ENCODE measurements around the gene KCNS3.

Gene KCNS3

GRCh38 chr2:17877811-17878280, 621 bp upstream of the KCNS3 start:
- no peak for DNase-seq (ENCODE audit: low read depth in 1 of 2, low spot score in 1 of 2)

DNA sequence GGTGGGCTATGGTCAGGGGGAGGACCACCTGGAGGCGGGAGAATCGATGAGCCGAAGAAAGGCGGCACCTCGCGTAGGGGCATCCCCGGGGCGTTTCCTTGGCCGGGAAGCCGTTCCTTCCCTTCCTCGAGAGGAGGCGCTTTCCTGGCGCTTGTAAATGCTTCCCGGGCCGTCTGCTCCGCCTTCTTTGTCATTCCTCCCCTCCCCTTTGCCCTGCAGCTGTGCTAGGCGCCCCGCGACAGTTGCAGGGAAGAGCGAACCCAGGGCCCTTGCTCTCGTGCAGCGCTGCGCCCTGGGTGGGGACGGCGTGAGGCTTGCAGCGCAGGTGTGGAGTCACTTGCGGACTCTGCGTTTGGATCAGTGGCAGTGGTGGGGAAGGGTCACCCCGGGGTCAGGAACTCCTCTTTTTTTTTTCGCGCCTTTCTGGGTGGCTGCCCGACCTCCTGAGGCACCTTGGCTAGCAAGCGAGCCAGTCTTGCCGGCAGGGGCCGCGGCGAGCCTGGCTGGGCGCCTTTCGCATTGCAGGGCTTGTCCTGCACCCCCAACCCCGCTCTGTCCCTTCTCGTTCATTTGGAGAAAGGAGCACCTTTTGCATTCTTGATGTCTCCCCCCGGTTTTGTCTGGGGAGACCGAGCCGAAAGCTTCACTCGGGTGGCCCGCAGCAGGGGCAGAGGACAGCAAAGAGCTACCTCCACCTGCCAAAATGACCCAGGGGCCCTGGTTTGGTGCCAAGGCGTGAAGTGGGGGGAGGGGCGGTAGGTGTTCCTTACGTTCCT, 858 bp downstream of the KCNS3 start:
- DNase-seq (ENCODE audit: low read depth in 1 of 2, low spot score in 1 of 2) = no peak

DNA sequence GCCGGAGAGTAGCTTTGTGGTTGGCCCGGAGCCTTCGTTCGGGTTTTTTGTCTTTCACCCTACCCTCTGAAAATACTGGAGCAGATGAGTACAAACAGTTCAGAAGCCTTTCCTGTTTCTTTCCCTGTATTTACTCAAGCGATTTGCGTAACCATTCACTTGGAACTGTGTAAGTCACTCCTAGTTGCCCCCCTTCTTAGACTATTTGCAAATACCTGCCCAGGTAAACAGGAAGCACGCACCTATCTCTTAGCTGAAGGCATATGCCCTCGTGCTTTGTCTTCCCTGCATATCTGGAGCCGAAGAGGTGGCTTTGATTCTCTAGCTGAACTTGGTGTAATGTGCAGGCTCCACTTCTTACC, 1.4 kb downstream of the KCNS3 start:
- no peak for DNase-seq (ENCODE audit: low read depth in 1 of 2, low spot score in 1 of 2)

GRCh38 chr2:17892770-17893534, 14.5 kb downstream of the KCNS3 start:
- DNase-seq (ENCODE audit: low read depth in 1 of 2, low spot score in 1 of 2) = no peak

DNA sequence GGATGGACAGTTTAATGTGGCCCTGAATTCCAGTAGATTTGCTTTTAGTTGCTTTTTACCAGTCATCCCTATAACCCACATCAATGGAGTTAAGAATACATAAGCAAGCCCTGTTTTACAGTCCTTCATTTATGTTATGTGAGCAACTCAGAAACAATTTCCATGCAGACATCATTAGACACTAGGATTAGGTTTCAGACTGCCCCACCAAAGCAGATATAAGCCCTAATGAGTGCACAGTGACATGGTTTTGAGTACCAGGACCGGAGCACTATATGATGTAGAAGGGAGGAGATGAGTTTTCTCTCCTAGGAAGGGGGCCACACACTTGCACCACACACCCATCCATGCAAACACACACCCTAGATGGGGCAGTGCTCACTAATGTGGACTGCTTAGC, 15.5 kb downstream of the KCNS3 start:
- no peak for DNase-seq (ENCODE audit: low read depth in 1 of 2, low spot score in 1 of 2)

GRCh38 chr2:17894556-17894955, 16.1 kb downstream of the KCNS3 start:
- DNase-seq (ENCODE audit: low read depth in 1 of 2, low spot score in 1 of 2) = no peak

GRCh38 chr2:17899871-17900270, 21.4 kb downstream of the KCNS3 start:
- no peak for DNase-seq (ENCODE audit: low read depth in 1 of 2, low spot score in 1 of 2)

GRCh38 chr2:17901246-17901645, 22.8 kb downstream of the KCNS3 start:
- no peak for DNase-seq (ENCODE audit: low read depth in 1 of 2, low spot score in 1 of 2)

- no peak for DNase-seq (ENCODE audit: low read depth in 1 of 2, low spot score in 1 of 2)
Measured at GRCh38 chr2:17910980-17911379, 32.5 kb downstream of the KCNS3 start.

DNA sequence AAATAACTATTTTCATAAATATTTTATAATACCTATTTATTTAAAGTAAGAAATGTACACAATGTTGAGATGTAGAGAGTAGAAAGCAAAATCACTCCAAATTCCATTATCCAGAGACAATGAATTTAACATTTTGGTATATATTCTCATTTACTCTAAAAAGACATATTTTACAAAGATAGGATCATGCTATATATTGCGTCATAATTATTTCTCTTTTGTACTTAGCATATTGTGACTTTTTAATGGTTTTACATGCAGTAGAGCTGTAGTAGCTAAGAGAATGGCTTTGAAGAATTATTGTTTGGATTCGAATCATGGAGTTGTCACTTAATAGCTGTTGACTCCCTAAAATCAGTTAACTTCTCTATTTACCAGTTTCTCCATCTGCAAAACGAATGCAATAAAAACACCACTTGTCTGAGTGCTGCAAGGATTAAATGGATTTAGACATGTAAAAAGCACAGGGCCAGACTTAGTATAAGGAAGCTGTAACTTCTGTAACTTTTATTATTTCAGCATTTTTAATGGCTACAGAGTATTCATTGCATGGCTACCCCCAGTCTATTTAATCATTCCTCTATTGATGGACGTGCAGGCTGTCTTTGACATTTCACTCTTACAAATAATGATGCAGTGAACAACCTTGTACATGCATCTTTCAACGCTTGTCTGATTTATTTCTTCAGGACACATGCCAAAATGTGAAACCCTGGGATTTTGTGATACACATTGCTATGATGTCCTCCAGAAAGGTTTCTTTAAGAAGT, 33.2 kb downstream of the KCNS3 start:
- no peak for DNase-seq (ENCODE audit: low read depth in 1 of 2, low spot score in 1 of 2)

DNA sequence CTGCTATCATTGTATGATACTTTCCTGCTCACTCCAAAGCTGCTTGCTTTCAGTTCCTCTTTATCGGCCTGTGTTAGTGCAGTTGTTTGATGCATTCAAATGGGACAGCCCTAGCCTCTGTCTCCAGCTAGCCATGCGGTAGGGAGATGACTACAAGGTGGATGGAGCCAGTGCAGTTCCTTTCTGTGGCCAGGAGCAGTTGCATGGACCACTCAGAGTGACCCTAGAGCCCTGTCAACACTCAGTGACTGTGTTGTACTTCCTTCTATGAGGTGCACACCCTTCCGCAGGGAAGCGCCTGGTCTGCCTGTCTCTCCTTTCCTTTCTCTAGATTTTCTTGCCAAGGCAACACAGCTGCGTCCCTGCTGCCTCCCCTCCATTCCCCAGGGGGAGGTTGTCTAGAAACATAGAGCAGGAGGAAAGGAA, 33.8 kb downstream of the KCNS3 start:
- DNase-seq (ENCODE audit: low read depth in 1 of 2, low spot score in 1 of 2) = no peak

DNA sequence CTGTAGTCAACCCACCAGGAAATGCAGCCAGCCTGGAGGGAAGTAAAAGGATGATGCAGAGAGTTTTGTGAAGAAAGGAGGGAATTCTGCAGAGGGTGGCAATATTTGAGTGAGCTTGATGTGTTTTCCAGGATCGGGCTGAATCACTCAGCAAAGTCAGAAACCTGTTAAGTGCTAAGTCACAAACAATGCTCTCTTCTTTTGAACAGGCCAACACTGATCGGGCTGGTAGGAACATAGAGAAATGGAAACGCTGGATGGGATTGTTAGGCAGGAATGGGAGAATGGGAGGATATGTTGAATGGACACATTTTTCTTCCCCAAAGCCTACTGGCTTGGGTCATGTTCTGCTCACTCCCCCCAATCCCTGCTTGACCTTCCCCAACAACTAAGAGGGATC, 36.6 kb downstream of the KCNS3 start:
- no peak for DNase-seq (ENCODE audit: low read depth in 1 of 2, low spot score in 1 of 2)

- no peak for DNase-seq (ENCODE audit: low read depth in 1 of 2, low spot score in 1 of 2)
Measured at GRCh38 chr2:17915811-17916518, 37.5 kb downstream of the KCNS3 start.

DNA sequence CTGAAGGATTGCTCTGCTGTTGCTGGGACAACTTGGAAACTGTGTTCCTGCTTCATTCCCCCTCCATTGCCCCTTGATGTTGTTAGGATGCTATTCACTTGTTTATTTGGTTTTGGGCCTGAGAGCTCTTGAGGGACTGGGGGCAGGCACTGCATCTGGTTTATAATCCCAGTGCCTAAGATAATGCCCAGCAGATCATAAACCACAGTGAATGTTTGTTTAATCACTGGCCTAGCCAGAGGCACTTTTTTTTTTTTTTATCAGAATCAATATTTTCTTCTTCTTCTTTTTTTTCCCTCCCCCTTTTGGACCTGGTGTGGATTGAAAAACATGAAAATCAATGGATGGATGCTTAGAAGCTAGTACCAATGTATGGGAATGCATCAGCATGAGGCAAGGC, 38.1 kb downstream of the KCNS3 start:
- no peak for DNase-seq (ENCODE audit: low read depth in 1 of 2, low spot score in 1 of 2)

DNA sequence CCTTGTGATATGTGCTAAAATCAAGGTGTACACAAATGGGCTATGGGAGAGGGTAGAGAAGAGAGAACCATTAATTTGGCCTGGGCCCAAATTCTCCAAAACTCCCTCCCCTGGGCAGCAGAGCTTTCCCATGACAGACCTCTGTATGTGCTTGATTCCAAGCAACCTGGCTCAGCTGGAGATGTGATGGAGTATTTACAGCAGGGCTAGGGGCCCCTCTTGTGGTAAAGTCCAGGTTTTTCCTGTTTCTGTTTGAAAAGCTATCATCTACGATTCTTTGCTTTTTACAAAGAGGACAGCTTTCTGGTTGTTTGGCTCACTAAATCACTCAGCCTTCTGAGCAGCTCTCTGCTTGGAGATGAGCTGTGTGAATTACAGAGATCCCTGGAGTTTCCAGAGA, 40.3 kb downstream of the KCNS3 start:
- DNase-seq (ENCODE audit: low read depth in 1 of 2, low spot score in 1 of 2) = no peak

DNA sequence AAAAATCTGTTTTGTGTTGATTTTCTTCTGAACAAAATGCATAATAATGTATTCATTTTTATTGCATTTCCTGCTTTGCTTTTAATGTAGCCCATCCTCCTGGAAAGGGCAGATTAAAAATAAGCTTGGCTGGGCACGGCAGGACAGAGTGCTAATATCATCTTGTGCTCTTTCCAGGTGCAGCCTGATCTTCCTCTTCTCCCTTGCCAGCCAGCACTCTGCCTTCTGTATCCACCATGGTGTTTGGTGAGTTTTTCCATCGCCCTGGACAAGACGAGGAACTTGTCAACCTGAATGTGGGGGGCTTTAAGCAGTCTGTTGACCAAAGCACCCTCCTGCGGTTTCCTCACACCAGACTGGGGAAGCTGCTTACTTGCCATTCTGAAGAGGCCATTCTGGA, 52.3 kb downstream of the KCNS3 start:
- DNase-seq (ENCODE audit: low read depth in 1 of 2, low spot score in 1 of 2) = no peak

- no peak for DNase-seq (ENCODE audit: low read depth in 1 of 2, low spot score in 1 of 2)
Measured at GRCh38 chr2:17933256-17933655, 54.8 kb downstream of the KCNS3 start.

DNA sequence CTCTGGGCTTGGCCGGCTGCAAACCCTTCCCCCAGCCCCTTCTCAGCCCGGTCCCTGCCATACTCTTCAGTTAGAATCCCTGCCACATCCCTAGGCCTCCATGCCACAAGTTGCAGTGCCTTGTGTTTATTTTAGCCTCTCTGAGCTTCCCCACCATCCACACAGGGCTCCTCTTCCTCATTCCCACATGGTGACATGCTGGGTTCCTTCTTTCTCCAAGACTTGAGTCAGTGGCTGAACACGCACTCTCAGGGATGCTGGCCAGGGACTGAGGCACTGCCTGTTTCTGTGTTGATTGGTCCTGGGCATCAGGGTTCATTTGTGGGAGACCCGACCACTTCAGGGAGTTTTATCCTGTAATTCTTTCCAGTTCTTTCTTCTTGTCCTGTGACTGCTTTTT, 56.3 kb downstream of the KCNS3 start:
- DNase-seq (ENCODE audit: low read depth in 1 of 2, low spot score in 1 of 2) = no peak

DNA sequence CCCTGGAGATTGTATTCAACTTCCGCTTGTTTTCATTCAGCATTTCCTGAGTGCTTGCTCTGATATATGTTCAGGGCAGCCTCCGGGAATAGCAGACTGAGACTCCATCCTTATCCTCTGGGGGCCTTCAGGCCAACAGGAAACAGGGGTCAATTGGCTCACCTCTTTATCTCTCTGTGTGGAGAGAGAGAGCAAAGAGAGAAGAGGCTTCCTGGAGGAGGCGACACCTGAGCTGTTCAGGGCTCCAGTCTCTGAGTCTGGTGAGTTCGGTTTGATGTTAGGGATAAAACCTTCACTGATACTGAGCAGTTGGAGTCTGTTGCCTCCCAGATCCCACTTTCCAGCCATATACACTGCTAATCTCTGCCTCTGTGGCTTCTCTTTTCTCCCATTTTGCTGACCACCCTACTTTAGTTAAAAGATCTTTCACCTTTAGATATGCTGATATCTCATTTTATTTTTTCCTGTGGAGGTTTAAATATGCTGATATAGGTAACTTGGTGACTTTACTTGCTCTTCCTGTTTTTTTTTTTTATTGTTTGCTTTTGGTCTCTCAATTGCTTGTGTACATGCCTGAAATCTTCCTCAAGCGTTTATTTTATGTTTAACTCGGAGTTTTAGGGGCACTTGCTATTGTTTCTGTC, 56.9 kb downstream of the KCNS3 start:
- no peak for DNase-seq (ENCODE audit: low read depth in 1 of 2, low spot score in 1 of 2)

- no peak for DNase-seq (ENCODE audit: low read depth in 1 of 2, low spot score in 1 of 2)
Measured at GRCh38 chr2:17936599-17936998, 58.1 kb downstream of the KCNS3 start.

Measured in activated T-helper 1 cell treated with anti-CD3 and anti-CD28 coated beads, Interleukin-2, amount 50 U/mL, for 16 hours (primary cell).